CD4-positive, alpha-beta T cell treated with Interleukin-1 beta for 1 hour (primary cell): ENCODE data around the gene CD300LF.
A peak's percentile ranks its signal among the peaks of the same experiment; 100 is the strongest.

ENCODE experiments used
- DNase-seq, 2 donors: peaks; one replicate each; pipeline ENCODE4 v3.0.0-alpha.2; 2020 to 2022

Gene CD300LF

DNA sequence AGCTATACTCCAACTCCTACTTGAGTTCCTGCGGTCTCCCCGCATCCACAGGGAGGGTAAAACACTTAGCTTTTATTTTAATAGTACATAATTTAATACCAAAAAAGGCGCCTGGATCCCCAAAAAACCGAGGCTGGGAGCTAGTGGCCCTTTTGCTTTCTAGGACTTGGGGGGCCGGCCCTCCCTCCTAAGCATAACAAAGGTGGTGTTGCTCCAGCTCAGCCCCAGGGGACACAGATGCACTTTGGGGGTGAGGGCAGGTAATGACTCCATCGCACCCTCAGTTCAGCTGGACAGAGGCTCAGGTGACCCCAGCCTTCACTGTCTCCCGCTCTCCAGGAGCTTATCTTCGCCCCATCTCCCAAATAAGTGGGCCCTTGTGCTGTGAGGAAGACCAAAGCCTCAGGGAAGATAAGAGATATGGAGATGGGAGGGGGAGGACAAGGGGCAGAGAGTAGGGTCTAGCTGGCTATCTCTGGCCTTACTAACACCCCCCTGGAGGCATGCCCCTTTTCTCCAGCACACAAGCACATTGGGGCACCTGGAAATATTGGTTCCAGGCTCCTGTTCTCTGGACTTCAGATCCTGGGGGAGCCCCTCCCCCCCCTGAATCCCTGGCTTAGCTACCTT is 32.9 kb upstream of the CD300LF start:
- no peak for DNase-seq

- DNase-seq: peak; percentile 83 to 87
Measured at GRCh38 chr17:74744714-74745547, 32.2 kb upstream of the CD300LF start.

GRCh38 chr17:74744349-74744713 is 31.6 kb upstream of the CD300LF start:
- DNase-seq: no peak

GRCh38 chr17:74743755-74744154 is 31.0 kb upstream of the CD300LF start:
- no peak for DNase-seq

DNA sequence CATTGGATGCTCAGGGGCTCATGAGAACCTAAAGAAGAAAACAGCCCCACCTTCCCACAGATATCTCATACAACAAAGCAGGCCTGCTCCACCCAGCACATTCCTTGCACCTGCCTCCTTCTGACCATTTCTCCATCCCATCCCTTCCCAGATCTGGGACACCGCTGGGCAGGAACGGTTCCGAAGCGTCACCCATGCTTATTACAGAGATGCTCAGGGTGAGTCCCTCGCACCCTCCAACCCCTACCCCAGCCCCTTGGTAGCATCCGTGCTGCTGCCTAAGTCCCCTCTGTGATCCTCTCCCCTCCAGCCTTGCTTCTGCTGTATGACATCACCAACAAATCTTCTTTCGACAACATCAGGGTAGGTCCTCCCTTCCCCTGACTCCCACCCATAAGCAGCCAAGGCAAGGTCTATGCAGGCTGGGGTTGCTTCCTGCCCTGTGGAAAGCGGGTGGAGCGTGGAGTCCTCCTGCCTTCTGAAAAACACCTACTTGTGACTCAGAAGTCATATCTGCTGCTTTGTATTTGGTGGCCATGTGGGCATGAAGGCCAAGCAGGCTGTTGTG is 30.3 kb upstream of the CD300LF start:
- no peak for DNase-seq

DNA sequence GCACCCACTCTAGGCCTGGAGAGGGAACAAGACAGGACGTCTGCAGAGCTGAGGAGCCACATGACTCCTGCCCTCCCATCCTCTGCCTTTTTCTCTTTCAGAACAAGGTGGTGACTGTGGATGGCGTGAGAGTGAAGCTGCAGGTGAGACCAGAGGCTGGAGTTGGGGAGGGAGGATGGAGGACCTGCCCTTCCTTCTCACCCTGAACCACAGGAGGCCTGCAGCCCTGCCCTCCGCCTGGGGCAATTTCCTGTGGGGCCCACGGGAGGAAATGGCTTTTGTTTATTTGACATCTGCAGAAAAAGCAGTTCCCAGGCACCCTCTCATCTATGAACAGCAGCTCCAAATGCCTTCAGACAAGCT is 29.4 kb upstream of the CD300LF start:
- peak; percentile 53 to 59 for DNase-seq

- no peak for DNase-seq
Measured at GRCh38 chr17:74740641-74741387, 28.1 kb upstream of the CD300LF start.

GRCh38 chr17:74740173-74740572 is 27.4 kb upstream of the CD300LF start:
- no peak for DNase-seq

DNA sequence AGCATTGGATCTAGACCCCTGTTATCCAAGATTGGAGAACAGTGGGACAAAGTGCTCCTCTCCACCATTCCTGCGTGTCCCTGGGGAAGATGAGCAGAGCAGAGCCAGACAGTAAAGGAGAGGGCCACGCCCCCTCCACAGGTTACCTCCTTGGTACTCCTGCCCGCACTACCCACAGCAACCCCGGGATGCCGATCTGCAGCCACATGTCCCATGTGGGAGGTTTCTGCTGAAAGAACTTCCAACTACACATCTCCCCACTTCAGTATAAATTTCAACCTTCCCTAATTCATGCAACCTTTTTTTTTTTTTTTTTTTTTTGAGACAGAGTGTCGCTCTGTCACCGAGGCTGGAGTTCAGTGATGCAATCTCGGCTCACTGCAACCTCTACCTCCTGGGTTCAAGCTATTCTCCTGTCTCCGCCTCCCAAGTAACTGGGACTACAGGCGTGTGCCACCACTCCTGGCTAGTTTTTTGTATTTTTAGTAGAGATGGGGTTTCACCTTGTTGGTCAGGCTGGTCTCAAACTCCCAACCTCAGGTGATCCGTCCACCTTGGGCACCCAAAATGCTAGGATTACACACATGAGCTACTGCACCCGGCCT is 26.6 kb upstream of the CD300LF start:
- no peak for DNase-seq

DNA sequence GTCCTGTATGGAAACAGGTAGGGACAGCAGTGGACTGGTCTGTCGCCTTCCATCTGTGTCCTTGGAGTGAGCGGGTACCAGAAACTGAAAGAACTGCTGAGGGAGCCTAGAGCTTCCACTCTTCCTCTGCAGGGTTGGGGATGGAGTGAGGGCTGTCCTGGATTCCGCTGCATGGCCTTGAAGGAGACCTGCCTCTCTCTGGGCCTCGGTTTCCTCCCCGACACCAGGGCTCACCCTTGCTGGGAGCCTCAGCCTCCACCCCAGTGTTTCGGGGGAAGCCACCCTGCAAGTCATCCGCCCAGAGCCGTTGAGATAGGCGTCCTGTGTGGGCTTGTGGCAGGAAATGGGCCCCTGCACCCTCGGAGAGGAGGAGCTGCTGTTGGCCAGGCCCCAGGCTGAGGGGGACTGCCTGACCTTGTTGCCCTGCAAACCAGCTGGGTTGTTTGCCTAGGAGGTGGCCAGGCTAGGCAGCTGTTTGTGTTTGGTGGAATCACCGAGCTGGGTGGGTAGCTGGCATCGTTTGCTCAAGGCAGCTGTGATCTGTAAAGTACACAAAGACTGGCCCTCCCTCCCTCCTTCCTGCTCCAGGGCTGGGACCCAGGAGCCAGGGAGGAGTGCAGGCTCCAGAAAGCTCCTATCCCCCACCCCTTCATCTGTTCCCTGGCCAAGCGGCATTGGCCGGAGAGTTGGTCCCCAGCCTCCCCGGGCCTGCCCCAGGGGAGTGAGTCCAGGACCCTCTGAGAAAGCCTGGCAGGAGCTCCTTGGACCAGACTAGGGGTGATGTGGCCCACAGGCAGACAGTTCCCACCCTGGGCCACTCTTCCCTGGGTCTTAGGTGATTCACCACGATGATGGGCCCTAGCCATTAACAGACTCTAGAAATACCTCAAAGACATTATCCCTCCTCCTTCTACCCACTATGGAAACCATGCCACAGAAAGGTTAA is 25.6 kb upstream of the CD300LF start:
- peak; percentile 78 to 82 for DNase-seq

DNA sequence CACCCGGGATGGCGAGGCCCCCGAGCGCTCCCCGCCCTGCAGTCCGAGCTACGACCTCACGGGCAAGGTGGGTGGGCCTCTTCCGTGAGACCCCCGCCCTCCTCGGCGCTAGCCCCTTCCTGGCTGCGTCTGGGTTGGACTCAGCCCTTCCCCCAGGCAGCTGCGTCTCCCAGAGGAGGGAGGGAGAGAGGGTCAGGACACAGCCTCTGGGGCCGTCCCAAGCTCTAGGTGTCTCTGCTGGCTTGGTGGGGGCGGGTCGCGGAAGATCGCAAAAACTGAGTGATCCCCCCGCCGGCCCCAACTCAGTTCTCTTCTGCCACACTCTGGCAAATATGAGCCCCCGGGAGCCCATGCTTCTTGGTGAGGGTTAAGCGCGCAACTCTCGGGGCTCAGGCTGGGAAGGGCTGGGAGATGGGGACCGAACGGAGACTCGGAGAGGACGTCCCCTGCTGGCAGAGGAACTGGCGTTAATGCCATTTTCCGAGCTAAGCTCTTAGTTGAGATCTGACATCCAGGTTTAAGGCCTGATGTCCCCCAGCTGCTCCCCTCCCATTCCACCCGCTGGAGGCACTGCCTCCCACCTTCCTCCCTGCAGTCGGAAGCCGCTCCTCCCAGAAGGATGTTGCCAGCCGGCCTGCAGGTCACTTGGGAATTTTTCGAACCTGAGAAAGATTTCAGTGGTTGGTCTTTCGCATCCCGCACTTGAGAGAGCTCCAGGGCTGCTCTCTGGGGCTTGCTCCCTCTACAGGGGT is 24.8 kb upstream of the CD300LF start:
- DNase-seq: peak; percentile 41 to 51

DNA sequence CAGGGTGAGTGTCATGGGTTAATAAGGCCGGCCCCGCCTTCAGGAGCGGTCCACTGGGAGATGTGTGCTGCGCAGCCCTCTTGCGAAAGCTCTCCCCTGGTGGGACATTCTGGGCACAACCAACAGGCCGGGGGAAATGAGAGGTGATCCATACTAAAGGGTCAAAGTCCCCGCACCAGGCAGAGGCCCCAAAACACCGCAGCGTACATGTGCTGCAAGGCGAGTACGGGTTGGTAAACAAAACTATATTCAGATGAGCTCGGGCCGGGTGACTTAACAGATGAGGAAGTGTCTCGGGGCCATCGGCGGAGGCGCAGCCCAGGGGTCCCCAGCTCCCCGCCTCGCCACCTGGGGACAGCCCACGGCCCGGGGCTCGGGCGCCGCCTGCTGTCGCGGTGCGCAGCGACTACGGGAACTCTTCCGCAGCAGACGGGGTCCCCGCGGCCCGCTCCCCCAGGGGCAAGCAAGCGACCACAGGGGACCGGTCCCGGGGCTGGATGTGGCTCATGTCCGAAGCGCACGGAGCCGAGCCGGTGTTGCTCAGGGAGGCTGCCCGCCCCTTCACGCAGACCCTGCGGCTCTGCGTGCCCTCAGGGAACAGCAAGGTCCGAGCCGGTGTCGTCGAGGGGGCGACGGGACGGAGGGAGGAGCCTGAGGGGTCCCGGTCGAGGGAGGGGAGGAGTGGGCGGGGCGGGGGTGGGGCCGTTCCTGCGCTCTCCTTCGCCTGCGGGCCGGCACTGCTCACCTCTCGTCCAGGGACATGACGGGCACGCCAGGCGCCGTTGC is 24.0 kb upstream of the CD300LF start, which contains the start of gene RAB37:
Gene RAB37 (plus strand): TSS at position 744 of the 786 bp plus-strand sequence. CDS start 17 bp downstream, at position 761.
- DNase-seq: peak; percentile 60 to 76

DNA sequence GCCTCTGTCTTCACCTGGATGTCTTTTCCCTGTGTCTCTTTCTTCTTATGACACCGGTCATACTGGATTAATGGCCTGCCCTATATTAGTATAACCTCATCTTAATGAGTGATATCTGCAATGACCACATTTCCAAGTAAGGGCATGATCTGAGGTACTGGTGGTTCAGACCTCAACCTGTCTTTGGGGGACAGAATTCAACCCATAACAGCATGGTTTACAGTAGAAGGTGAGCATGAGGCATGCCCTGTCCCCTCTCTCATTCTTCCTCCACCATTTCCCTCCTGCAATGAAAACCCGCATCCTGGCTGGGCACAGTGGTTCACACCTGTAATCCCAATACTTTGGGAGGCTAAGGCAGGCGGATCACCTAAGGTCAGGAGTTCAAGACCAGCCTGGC is 21.5 kb upstream of the CD300LF start:
- DNase-seq: no peak

DNA sequence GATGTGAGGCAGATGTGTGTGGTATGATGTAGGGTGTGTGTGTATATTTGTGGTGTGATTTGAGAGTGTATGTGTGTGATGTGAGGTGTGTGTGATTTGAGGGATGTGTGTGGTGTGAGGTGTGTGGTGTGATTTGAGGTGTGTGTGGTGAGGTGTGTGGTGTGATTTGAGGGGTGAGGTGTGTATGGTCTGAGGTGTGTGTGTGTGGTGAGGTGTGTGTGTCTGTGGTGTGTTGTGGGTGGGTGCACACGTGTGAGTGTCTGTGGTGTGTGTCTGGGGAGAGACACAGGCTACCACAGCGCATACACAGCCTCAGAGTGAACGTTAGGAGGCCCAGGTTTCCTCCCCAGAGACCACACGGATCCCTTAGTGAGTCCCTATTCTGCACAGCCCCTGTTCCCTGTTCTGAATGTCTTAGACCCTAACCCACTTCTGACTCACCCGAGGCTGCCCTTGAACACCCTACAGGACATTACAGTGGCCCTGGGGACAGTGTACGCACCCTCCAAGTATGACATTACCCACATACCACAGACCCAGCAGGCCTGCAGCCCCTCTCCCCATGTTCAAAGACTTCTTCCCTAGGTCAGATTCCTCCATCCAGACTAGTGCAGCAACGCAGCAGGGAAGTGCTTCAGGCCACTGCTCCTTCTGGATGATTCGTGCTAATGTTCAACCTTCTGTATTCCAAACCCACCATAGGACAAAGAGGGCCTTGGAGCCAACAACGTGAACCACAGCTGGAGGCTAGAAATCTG is 20.8 kb upstream of the CD300LF start:
- DNase-seq: peak; percentile 37 to 45

GRCh38 chr17:74732042-74732867 is 19.5 kb upstream of the CD300LF start:
- no peak for DNase-seq

DNA sequence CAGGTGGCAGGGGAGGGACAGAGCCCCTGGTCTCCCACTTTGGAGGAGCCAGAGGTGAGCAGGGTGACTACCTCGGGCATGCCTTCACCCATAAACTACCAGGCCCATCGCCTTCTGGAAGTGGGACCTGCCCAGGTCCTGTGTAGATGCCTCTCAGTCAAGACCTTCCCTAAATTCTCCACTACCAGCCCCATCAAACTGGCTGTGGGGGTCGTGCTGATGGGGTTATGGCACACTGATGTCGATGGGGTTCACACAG is 18.6 kb upstream of the CD300LF start:
- DNase-seq: no peak

- DNase-seq: peak; percentile 72 to 79
Measured at GRCh38 chr17:74730491-74731346, 18.0 kb upstream of the CD300LF start.

GRCh38 chr17:74729866-74730265 is 17.1 kb upstream of the CD300LF start:
- DNase-seq: no peak
